ENCODE data around the gene MYL7.

DNA sequence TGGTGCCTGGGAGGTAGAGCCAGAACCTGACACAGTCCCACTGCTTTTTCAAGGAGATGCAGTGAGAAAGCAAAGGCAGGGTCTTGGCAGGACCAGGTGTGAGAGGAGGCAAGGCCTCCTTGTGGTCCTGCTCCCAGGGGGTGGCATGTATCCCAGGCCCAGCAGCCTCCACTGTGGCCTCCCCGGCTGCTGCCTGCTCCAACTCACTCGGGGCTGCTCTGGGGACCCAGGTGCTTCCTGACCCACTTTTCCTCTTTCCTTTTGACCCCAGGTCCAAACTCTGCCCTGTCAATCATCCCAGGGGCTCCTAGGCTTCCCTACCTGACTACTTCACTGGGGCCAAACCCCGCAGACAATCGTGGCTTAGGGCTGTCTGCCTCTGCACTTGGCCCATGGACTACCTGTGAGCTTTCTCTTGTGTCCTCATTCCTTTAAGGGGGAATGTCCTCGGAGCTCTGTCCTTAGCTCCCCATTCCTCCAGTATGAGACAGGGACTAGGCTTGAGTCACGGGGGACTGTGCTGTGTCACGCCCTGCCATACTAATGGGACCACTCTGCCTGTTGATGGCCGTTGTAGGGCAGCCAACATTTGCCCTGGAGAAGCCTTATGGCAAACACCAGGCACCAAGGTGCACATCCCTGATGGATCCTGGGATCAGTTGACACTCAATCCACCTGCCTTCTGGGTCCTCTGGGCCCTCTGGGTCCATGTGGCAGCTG lies 38.1 kb downstream of the MYL7 start:
- TF ChIP-seq POLR2A (IDR thresholded peaks at IDR 0.05; ENCODE audit: extremely low read depth, insufficient read length) = no peak
- TF ChIP-seq, protein P1, sequence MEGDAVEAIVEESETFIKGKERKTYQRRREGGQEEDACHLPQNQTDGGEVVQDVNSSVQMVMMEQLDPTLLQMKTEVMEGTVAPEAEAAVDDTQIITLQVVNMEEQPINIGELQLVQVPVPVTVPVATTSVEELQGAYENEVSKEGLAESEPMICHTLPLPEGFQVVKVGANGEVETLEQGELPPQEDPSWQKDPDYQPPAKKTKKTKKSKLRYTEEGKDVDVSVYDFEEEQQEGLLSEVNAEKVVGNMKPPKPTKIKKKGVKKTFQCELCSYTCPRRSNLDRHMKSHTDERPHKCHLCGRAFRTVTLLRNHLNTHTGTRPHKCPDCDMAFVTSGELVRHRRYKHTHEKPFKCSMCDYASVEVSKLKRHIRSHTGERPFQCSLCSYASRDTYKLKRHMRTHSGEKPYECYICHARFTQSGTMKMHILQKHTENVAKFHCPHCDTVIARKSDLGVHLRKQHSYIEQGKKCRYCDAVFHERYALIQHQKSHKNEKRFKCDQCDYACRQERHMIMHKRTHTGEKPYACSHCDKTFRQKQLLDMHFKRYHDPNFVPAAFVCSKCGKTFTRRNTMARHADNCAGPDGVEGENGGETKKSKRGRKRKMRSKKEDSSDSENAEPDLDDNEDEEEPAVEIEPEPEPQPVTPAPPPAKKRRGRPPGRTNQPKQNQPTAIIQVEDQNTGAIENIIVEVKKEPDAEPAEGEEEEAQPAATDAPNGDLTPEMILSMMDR (IDR thresholded peaks at IDR 0.05; ENCODE audit: low read depth, low read length) = no peak
